GM23338 (cell line): ENCODE measurements around the gene KCTD7. TPM values are rescaled to one million over a fixed set of nuclear protein-coding genes. Genes with fewer than 3 reads are reported as not detected.

Experiments
- ATAC-seq: fragments of 200-7000 bp; cut with Tn5 transposase; 3 replicates; pipeline ENCODE4 v1.9.1; 2020
- DNase-seq: peaks from one replicate; pipeline ENCODE4 v3.0.0-alpha.2; 2015; ENCODE audit warnings: low spot score
- H2AFZ ChIP-seq: fragments of 200-600 bp; sonication (generic); 2 replicates; pipeline ENCODE4 v1.8.0; 2016; ENCODE audit warnings: antibody characterized with exemption, mild to moderate bottlenecking, moderate library complexity
- H3F3A ChIP-seq: fragments of 200-600 bp; sonication (generic); replicated peaks from 2 replicates; pipeline ENCODE4 v1.8.0; 2017; ENCODE audit warnings: antibody characterized with exemption, mixed run types, low read depth
- H3K27ac ChIP-seq: fragments of 200-600 bp; sonication (generic); 2 replicates; pipeline ENCODE4 v1.6.1; 2016; ENCODE audit warnings: low read depth
- H3K27me3 ChIP-seq: fragments of 200-600 bp; sonication (generic); 2 replicates; pipeline ENCODE4 v1.8.0; 2016; ENCODE audit warnings: mild to moderate bottlenecking, mixed run types, moderate library complexity; ENCODE audit not compliant: insufficient read depth
- H3K36me3 ChIP-seq: fragments of 200-600 bp; sonication (generic); 2 replicates; pipeline ENCODE4 v1.8.0; 2016; ENCODE audit warnings: mild to moderate bottlenecking; ENCODE audit not compliant: insufficient read depth
- H3K4me1 ChIP-seq: fragments of 200-600 bp; sonication (generic); 2 replicates; pipeline ENCODE4 v1.8.0; 2016; ENCODE audit warnings: mild to moderate bottlenecking, moderate library complexity; ENCODE audit not compliant: insufficient read depth
- H3K4me2 ChIP-seq: fragments of 200-600 bp; sonication (generic); 2 replicates; pipeline ENCODE4 v1.7.1; 2017; ENCODE audit warnings: mixed run types
- H3K4me3 ChIP-seq: fragments of 200-600 bp; sonication (generic); 2 replicates; pipeline ENCODE4 v1.6.1; 2016; ENCODE audit warnings: mixed run types
- H3K79me2 ChIP-seq: fragments of 200-600 bp; sonication (generic); replicated peaks from 2 replicates; pipeline ENCODE4 v1.8.0; 2017; ENCODE audit warnings: mild to moderate bottlenecking; ENCODE audit not compliant: insufficient read depth
- H3K9me2 ChIP-seq: fragments of 200-600 bp; sonication (generic); 2 replicates; pipeline ENCODE4 v1.8.0; 2017; ENCODE audit not compliant: insufficient read depth
- H4K20me1 ChIP-seq: fragments of 200-600 bp; sonication (generic); replicated peaks from 2 replicates; pipeline ENCODE4 v1.8.0; 2017; ENCODE audit warnings: mild to moderate bottlenecking; ENCODE audit not compliant: insufficient read depth
- H3K27ac Mint-ChIP-seq: 2 replicates; pipeline ENCODE4 v1.8.0; 2020; ENCODE audit warnings: inconsistent platforms, mild to moderate bottlenecking, moderate library complexity, mixed read lengths
- H3K27me3 Mint-ChIP-seq: 3 replicates; pipeline ENCODE4 v1.8.0; 2022; ENCODE audit warnings: low read depth, mild to moderate bottlenecking, moderate library complexity, mixed read lengths, inconsistent platforms; ENCODE audit not compliant: insufficient read depth, poor library complexity
- H3K36me3 Mint-ChIP-seq: 3 replicates; pipeline ENCODE4 v1.8.0; 2021; ENCODE audit warnings: low read depth, mild to moderate bottlenecking, inconsistent platforms, moderate library complexity, mixed read lengths
- H3K4me1 Mint-ChIP-seq: 3 replicates; pipeline ENCODE4 v1.8.0; 2020; ENCODE audit warnings: mild to moderate bottlenecking, inconsistent platforms, mixed read lengths
- H3K4me3 Mint-ChIP-seq: 3 replicates; pipeline ENCODE4 v1.8.0; 2021; ENCODE audit warnings: moderate library complexity, mild to moderate bottlenecking, inconsistent platforms, mixed read lengths
- H3K9me3 Mint-ChIP-seq: 3 replicates; pipeline ENCODE4 v1.8.0; 2020; ENCODE audit warnings: moderate library complexity, mild to moderate bottlenecking, inconsistent platforms, mixed read lengths
- CREB1 ChIP-seq: fragments of 250-450 bp; sonication (Bioruptor Pico); IDR thresholded peaks from 2 replicates; pipeline ENCODE4 v1.5.0; 2020; ENCODE audit warnings: low read depth, mild to moderate bottlenecking, moderate library complexity
- EZH2 ChIP-seq: fragments of 200-600 bp; sonication (generic); IDR thresholded peaks from one replicate; pipeline ENCODE4 v1.8.0; 2017; ENCODE audit warnings: antibody characterized with exemption, mild to moderate bottlenecking, low read depth; ENCODE audit not compliant: unreplicated experiment
- EZH2phosphoT487 ChIP-seq: fragments of 200-600 bp; sonication (generic); IDR thresholded peaks from one replicate; pipeline ENCODE4 v1.8.1; 2018; ENCODE audit warnings: antibody characterized with exemption; ENCODE audit not compliant: unreplicated experiment
- JUNB ChIP-seq: IDR thresholded peaks from one replicate; pipeline ENCODE4 v1.6.1; 2016; ENCODE audit warnings: antibody characterized with exemption; ENCODE audit not compliant: unreplicated experiment
- NANOG ChIP-seq: IDR thresholded peaks from 2 replicates; pipeline ENCODE4 v1.6.1; 2016; ENCODE audit warnings: antibody characterized with exemption, borderline replicate concordance
- POLR2AphosphoS5 ChIP-seq: IDR thresholded peaks from 2 replicates; pipeline ENCODE4 v1.6.1; 2016; ENCODE audit warnings: antibody characterized with exemption, low read depth
- STAT1 ChIP-seq: IDR thresholded peaks from one replicate; pipeline ENCODE4 v1.6.1; 2016; ENCODE audit warnings: antibody characterized with exemption; ENCODE audit not compliant: unreplicated experiment
- ZNF114 ChIP-seq: fragments of 250-450 bp; sonication (Bioruptor Pico); IDR thresholded peaks from 2 replicates; pipeline ENCODE4 v1.5.0; 2020; ENCODE audit warnings: mild to moderate bottlenecking, moderate library complexity
- ZNF331 ChIP-seq: fragments of 250-450 bp; sonication (Bioruptor Pico); IDR thresholded peaks from 2 replicates; pipeline ENCODE4 v1.5.0; 2020; ENCODE audit warnings: low read depth, mild to moderate bottlenecking, moderate library complexity
- polyA plus RNA-seq: library from polyadenylated mRNA; unstranded; fragments of >200 nt; fragmentation: Nextera tagmentation; extraction: Ambion mirVana; gene quantifications from 2 replicates; pipeline ENCODE4 v1.2.1, GENCODE V29; 2016
- total RNA-seq: library from RNA; depleted of rRNA; stranded (reverse); fragments of >200 nt; shearing (Covaris generic); gene quantifications from 2 replicates; pipeline ENCODE4 v1.2.3, GENCODE V29; 2014
- TF ChIP-seq, protein P1 (sequence below): IDR thresholded peaks from one replicate; pipeline ENCODE4 v1.6.1; 2018; ENCODE audit warnings: antibody characterized with exemption; ENCODE audit not compliant: unreplicated experiment
- TF ChIP-seq, protein P2 (sequence below): IDR thresholded peaks from 2 replicates; pipeline ENCODE4 v1.6.1; 2016; ENCODE audit warnings: antibody characterized with exemption
- TF ChIP-seq, protein P3 (sequence below), 2 experiments: fragments of 200-600 bp in 1 of 2; sonication (generic) in 1 of 2; conservative IDR thresholded peaks; 2 replicates each; pipeline versions ENCODE4 v1.5.1 to v1.6.1; 2016 to 2017; ENCODE audit warnings: antibody characterized with exemption in 2 of 2, low read depth in 2 of 2, mild to moderate bottlenecking in 2 of 2, moderate library complexity in 1 of 2
- TF ChIP-seq, protein P4 (sequence below): fragments of 250-450 bp; sonication (Bioruptor Pico); IDR thresholded peaks from 2 replicates; pipeline ENCODE4 v1.5.0; 2020; ENCODE audit warnings: mild to moderate bottlenecking, moderate library complexity

KCTD7 gene
- total and polyA plus RNA-seq, 2 experiments from 2014 or later: 3.7 to 21.0 TPM

DNA sequence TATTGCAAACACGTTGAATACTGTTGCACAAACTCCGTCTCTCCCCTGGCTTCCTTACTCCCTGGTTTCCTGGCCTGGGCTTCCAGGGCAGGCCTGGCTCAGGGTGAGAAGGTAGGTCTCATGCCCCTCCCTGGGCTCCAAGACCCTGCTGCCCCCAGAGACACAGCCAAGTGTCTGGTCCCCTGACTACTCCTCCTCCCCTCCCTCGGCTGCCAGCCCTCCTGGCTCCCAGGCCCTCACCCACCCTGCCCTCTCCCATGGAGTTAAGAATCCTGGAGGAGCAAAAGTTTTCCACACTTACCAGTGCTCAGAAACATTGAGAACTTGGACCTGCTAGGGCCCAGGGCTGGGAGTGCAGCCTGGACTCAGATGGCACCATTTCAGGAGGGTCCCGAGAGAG is 64.7 kb downstream of the KCTD7 start:
- H2AFZ ChIP-seq: no peak overlapping the region
- TF ChIP-seq JUNB (no peak), NANOG (no peak), STAT1 (no peak), ZNF331 (CRISPR knock-in tag) (no peak), CREB1 (no peak), POLR2AphosphoS5 (no peak), EZH2phosphoT487 (no peak), EZH2 (no peak), ZNF114 (CRISPR knock-in tag) (no peak)
- TF ChIP-seq, protein P1, sequence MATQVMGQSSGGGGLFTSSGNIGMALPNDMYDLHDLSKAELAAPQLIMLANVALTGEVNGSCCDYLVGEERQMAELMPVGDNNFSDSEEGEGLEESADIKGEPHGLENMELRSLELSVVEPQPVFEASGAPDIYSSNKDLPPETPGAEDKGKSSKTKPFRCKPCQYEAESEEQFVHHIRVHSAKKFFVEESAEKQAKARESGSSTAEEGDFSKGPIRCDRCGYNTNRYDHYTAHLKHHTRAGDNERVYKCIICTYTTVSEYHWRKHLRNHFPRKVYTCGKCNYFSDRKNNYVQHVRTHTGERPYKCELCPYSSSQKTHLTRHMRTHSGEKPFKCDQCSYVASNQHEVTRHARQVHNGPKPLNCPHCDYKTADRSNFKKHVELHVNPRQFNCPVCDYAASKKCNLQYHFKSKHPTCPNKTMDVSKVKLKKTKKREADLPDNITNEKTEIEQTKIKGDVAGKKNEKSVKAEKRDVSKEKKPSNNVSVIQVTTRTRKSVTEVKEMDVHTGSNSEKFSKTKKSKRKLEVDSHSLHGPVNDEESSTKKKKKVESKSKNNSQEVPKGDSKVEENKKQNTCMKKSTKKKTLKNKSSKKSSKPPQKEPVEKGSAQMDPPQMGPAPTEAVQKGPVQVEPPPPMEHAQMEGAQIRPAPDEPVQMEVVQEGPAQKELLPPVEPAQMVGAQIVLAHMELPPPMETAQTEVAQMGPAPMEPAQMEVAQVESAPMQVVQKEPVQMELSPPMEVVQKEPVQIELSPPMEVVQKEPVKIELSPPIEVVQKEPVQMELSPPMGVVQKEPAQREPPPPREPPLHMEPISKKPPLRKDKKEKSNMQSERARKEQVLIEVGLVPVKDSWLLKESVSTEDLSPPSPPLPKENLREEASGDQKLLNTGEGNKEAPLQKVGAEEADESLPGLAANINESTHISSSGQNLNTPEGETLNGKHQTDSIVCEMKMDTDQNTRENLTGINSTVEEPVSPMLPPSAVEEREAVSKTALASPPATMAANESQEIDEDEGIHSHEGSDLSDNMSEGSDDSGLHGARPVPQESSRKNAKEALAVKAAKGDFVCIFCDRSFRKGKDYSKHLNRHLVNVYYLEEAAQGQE: no peak
- TF ChIP-seq, protein P2, sequence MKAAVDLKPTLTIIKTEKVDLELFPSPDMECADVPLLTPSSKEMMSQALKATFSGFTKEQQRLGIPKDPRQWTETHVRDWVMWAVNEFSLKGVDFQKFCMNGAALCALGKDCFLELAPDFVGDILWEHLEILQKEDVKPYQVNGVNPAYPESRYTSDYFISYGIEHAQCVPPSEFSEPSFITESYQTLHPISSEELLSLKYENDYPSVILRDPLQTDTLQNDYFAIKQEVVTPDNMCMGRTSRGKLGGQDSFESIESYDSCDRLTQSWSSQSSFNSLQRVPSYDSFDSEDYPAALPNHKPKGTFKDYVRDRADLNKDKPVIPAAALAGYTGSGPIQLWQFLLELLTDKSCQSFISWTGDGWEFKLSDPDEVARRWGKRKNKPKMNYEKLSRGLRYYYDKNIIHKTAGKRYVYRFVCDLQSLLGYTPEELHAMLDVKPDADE: no peak
- TF ChIP-seq, protein P3, sequence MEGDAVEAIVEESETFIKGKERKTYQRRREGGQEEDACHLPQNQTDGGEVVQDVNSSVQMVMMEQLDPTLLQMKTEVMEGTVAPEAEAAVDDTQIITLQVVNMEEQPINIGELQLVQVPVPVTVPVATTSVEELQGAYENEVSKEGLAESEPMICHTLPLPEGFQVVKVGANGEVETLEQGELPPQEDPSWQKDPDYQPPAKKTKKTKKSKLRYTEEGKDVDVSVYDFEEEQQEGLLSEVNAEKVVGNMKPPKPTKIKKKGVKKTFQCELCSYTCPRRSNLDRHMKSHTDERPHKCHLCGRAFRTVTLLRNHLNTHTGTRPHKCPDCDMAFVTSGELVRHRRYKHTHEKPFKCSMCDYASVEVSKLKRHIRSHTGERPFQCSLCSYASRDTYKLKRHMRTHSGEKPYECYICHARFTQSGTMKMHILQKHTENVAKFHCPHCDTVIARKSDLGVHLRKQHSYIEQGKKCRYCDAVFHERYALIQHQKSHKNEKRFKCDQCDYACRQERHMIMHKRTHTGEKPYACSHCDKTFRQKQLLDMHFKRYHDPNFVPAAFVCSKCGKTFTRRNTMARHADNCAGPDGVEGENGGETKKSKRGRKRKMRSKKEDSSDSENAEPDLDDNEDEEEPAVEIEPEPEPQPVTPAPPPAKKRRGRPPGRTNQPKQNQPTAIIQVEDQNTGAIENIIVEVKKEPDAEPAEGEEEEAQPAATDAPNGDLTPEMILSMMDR (conservative IDR thresholded peaks at IDR 0.05; ENCODE audit: low read depth in 2 of 2): no peak
- TF ChIP-seq, protein P4, sequence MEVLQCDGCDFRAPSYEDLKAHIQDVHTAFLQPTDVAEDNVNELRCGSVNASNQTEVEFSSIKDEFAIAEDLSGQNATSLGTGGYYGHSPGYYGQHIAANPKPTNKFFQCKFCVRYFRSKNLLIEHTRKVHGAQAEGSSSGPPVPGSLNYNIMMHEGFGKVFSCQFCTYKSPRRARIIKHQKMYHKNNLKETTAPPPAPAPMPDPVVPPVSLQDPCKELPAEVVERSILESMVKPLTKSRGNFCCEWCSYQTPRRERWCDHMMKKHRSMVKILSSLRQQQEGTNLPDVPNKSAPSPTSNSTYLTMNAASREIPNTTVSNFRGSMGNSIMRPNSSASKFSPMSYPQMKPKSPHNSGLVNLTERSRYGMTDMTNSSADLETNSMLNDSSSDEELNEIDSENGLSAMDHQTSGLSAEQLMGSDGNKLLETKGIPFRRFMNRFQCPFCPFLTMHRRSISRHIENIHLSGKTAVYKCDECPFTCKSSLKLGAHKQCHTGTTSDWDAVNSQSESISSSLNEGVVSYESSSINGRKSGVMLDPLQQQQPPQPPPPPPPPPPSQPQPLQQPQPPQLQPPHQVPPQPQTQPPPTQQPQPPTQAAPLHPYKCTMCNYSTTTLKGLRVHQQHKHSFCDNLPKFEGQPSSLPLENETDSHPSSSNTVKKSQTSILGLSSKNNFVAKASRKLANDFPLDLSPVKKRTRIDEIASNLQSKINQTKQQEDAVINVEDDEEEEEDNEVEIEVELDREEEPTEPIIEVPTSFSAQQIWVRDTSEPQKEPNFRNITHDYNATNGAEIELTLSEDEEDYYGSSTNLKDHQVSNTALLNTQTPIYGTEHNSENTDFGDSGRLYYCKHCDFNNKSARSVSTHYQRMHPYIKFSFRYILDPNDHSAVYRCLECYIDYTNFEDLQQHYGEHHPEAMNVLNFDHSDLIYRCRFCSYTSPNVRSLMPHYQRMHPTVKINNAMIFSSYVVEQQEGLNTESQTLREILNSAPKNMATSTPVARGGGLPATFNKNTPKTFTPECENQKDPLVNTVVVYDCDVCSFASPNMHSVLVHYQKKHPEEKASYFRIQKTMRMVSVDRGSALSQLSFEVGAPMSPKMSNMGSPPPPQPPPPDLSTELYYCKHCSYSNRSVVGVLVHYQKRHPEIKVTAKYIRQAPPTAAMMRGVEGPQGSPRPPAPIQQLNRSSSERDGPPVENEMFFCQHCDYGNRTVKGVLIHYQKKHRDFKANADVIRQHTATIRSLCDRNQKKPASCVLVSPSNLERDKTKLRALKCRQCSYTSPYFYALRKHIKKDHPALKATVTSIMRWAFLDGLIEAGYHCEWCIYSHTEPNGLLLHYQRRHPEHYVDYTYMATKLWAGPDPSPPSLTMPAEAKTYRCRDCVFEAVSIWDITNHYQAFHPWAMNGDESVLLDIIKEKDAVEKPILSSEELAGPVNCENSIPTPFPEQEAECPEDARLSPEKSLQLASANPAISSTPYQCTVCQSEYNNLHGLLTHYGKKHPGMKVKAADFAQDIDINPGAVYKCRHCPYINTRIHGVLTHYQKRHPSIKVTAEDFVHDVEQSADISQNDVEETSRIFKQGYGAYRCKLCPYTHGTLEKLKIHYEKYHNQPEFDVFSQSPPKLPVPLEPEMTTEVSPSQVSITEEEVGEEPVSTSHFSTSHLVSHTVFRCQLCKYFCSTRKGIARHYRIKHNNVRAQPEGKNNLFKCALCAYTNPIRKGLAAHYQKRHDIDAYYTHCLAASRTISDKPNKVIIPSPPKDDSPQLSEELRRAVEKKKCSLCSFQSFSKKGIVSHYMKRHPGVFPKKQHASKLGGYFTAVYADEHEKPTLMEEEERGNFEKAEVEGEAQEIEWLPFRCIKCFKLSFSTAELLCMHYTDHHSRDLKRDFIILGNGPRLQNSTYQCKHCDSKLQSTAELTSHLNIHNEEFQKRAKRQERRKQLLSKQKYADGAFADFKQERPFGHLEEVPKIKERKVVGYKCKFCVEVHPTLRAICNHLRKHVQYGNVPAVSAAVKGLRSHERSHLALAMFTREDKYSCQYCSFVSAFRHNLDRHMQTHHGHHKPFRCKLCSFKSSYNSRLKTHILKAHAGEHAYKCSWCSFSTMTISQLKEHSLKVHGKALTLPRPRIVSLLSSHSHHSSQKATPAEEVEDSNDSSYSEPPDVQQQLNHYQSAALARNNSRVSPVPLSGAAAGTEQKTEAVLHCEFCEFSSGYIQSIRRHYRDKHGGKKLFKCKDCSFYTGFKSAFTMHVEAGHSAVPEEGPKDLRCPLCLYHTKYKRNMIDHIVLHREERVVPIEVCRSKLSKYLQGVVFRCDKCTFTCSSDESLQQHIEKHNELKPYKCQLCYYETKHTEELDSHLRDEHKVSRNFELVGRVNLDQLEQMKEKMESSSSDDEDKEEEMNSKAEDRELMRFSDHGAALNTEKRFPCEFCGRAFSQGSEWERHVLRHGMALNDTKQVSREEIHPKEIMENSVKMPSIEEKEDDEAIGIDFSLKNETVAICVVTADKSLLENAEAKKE (CRISPR knock-in tag): no peak
- no peaks in the 10 kb centered on the region; the same call in none of the 2 replicates for H4K20me1 ChIP-seq
- H3K4me3 ChIP-seq: no peak overlapping the region
- H3K4me1 Mint-ChIP-seq: peaks cover 6% of the 10 kb centered on the region; the same call in 2 of the 3 replicates
- no peaks in the 10 kb centered on the region for H3K9me3 Mint-ChIP-seq
- H3K27me3 ChIP-seq: no peaks in the 10 kb centered on the region
- ATAC-seq: no peak
- H3K4me3 Mint-ChIP-seq: no peak overlapping the region
- H3K36me3 Mint-ChIP-seq: no peaks in the 10 kb centered on the region
- H3K36me3 ChIP-seq: no peaks in the 10 kb centered on the region
- H3K4me2 ChIP-seq: no peak overlapping the region
- H3K27ac Mint-ChIP-seq: no peak overlapping the region
- peaks cover 19% of the 10 kb centered on the region for H3K27me3 Mint-ChIP-seq
- H3K9me2 ChIP-seq: no peaks in the 10 kb centered on the region
- no peaks in the 10 kb centered on the region for H3K79me2 ChIP-seq
- no peak for DNase-seq
- H3K27ac ChIP-seq: no peak overlapping the region
- H3K4me1 ChIP-seq: no peaks in the 10 kb centered on the region
- H3F3A ChIP-seq: no peaks in the 10 kb centered on the region
